ENCODE data around the gene NDUFA13.

Gene NDUFA13

DNA sequence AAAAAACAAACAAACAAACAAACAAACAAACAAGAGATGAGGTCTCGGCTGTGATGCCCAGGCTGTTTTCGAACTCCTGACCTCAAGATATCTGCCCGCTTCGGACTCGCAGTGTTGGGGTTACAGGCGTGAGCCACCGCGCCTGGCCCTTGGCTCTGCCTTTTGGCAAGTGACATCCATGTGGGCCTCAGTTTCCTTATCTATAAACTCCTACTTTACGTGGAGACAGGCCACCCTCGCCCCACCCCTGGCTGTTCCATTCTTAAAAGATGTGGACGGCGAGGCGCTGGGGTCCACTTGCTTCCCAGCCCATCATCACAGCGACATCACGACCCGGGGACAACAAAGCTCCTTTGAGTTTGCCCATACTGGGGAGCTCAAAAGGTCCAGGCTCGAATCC lies 2.3 kb upstream of the NDUFA13 start:
- DNase-seq: no peak

DNA sequence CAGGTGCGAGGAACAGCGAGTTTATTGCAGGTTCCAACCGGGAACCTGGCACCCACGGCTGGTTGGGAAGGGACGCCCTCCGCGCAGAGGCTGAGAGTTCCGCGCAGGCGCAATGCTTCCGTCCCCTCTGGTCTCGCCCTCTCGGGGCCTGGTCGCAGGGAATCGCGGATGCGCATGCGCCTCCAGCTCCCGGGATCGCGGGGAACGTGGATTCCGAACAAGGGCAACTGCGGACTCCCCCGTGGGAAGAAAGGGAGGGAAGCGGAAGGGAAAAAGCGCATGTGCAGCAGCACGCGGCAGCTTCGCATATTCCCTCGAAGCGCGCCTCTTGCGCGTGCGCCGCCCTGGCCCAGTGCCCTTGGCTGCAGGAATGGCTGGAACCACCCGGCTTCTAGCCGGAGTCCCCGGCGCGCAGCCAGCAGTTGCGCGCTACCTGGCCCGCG lies 1.8 kb upstream of the NDUFA13 start:
- DNase-seq: no peak

DNA sequence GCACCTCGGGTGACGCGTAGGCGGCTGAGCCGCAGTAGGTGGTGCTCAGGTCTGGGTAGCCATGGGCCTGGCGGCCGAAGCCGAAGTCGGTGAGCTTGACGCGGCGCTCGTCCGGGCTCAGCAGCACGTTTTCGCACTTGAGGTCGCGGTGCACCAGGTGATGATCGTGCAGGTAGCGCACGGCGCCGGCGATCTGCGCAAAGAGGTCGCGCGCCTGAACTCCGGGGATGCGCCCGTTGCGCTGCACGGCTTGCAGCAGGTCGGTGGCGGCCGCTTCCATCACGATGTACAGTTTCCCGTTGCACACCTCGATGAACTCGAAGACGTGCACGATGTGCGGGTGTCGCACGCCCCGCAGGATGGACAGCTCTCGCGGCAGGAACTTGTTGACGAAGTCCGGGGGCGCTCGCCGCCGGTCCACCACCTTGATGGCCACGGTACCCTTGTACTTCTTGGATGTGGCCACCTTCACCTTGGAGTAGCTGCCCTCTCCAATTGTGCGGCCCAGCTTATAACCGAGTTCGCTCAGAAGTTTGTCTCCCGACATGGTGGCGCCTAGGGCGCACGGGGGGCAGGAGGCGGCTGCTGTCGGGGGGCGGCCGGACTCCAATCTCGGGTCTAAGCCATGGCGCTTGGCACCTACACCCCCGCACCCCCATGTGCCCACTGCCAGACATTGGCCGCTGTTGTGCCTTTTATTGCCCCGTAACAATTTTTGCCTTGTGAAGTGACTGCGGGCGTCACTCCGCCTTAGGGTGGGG lies 964 bp upstream of the NDUFA13 start, which contains the start of gene TSSK6:
Gene TSSK6, minus strand, starts transcription at position 668 of the 761 bp plus-strand sequence. Its CDS starts 121 bp downstream, at position 547.
- no peak for DNase-seq

DNA sequence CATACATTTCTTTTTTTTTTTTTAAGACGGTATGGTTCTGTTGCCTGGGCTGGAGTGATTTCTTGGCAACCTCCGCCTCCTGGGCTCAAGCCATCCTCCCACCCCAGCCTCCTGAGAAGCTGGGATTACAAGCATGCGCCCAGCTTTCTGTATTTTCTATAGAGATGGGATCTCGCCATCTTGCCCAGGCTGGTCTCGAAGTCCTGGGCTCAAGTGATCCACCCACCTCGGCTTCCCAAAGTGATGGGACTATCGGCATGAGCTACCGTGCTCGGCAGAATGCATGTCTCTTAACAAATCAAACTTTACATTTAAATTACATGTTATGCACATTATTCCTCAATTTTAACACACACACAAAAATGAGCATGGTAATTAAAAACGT lies 1.2 kb downstream of the NDUFA13 start:
- no peak for DNase-seq

DNA sequence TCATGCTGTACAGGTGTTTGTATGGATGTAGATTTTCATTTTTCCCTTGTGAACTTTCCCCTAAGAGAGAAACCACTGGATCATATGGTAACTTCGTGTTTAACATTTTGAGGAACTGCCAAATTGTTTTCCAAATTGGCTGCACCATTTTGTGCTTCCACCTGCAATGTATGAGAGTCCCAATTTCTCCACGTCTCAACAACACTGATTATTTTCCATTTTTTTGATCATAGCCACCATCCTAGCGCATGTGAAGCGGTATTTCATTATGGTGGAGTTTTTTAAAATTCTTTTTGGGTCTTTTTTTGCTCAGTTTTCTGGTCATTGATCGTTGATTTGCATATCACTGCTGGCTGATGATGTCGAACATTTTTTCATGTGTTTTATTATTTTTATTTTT lies 5.0 kb downstream of the NDUFA13 start:
- DNase-seq: no peak

DNA sequence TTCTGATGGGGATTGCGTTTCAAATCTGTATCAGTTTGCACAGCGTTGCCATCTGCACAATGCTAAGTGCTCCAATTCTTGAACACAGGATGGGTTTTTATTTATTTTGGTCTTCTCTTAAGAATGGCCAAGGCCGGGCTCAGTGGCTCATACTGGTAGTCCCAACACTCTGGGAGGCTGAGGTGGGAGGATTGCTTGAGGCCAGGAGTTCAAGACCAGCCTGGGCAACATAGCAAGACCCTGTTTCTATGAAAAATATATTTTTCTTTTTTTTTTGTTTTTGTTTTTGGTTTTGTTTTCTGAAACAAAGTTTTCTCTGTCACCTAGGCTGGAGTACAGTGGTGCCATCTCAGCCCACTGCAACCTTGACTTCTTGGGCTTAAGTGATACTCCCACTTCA lies 7.2 kb downstream of the NDUFA13 start:
- DNase-seq: no peak

DNA sequence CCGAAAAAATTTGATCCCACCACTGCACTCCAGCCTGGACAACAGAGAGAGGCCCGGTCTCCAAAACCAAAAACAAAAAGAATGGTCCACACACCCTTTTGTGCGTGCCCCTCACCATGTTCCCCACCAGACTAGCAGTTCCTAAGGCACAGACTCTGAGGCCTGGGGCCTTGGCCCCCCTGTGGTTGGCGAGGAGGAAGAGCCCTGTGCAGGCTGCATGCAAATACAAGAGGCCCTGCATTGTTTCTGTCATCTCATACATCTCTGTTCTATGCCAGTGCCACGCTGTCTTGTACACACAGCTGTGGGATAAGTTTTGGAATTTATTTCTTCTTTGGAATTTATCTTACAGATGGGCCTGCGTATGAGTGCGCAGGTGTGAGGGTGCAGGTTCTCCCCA lies 8.0 kb downstream of the NDUFA13 start:
- no peak for DNase-seq

DNA sequence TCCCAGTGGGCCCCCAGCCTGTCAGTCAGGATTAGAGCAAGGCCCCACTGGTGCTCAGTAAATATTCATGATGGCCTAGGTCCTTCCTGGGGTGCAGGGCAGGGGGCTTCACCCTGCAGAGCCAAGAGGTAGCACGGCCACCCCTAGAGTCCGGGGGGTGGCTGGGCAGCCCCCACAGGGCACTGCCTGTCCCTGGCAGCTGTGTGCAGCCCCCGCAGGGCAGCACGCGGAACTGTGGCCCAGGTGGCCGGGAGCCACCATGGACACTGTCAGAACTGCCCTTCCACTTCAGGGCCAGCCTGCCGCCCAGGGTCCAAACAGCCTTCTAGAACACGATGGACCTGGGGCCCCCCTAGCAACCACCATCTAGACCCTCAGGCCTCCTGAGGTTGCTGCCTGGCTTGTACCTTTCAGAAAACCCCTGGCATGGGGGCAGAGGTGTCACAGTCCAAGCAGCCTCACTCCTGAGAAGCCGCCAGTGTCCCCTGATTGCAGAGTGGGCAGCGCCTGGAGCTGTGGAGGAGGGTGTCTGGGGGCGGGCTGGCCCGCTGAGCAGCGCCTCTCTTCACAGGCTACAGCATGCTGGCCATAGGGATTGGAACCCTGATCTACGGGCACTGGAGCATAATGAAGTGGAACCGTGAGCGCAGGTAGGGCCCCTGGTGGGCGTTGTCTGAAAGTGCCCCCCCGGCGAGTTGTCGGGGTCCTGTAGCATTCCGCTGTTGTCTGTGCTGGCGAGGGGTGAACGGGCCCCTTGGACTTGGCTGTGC lies 9.8 kb downstream of the NDUFA13 start:
- DNase-seq: no peak

DNA sequence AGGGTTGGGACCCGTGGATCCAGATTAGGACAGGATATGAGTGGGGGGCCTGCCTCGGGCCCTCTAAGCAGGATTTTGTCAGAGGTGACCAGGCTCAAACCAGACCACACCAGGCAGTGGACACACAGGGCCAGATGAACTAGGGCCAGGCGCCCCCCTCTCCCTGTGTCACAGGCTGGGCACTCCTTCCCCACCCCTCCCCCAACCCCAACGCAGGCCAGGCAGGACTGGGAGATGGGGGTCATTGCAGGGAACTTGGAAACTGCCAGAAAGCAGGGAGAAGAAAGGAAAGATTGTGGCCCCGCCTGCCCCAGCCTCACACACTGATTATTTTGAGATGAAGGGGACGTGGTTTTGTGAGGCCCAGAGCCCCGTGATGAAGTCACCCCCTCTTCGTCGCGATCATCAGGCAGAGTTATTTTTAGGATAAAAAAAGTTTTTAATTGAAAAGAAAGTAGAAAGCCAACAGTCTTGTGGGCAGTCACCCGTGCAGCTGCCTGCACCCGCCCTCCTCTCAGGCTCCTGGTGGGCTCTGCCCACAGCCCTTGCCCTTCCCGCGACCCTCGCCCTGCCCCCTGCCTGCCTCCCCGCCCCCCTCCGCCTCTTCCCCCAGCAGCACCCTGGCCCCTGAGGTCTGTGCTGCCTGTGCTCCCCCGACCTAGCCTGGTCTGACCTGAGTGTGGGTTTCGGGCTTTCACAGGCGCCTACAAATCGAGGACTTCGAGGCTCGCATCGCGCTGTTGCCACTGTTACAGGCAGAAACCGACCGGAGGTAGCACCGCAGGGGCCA lies 10.8 kb downstream of the NDUFA13 start:
- DNase-seq: no peak

DNA sequence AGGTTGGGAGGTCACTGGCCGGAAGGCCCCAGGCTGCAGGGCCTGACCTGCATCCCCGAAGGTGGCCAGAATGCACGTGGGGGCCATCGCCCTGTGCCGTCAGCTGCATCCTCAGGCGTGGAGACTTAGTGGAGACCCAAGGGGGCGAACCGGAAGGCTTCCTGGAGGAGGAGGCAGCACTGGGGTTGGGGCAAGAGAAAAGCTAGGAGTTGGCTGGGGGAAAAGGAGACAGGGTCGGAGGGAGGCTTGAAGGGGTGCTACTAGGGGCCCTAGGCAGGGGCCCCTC lies 11.3 kb downstream of the NDUFA13 start:
- DNase-seq: no peak

DNA sequence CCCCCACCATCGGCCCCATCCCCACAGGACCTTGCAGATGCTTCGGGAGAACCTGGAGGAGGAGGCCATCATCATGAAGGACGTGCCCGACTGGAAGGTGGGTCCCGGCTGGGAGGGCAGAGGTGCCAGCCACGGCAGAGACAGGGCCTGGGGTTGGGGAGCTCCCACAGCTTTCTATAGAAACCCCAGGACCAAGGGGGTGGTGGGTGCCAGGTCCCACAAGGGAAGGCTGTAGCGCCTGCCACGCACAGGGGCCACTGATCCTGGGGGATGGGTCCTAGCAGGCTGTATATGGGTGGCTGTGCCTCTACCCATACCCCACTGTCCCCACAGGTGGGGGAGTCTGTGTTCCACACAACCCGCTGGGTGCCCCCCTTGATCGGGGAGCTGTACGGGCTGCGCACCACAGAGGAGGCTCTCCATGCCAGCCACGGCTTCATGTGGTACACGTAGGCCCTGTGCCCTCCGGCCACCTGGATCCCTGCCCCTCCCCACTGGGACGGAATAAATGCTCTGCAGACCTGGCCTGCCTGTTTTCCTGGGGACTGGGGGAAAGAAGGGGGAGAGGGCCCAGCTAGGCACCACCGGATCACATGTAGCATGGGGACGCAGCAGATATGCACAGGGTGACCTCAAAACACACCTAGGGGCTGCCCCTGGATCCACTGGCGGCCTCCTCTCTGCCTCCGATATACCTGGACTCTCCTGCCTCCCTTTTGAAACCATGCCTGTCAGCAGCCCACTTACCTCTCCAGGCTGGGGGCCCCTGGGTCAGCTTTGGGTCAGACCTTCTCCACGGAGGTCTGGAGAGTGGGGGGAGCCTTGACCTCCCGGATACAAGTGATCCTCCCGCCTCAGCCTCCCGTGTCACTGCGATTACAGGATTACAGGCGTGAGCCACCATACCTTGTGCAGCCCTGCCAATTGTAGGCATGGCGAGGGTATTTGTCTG lies 11.9 kb downstream of the NDUFA13 start:
- no peak for DNase-seq

DNA sequence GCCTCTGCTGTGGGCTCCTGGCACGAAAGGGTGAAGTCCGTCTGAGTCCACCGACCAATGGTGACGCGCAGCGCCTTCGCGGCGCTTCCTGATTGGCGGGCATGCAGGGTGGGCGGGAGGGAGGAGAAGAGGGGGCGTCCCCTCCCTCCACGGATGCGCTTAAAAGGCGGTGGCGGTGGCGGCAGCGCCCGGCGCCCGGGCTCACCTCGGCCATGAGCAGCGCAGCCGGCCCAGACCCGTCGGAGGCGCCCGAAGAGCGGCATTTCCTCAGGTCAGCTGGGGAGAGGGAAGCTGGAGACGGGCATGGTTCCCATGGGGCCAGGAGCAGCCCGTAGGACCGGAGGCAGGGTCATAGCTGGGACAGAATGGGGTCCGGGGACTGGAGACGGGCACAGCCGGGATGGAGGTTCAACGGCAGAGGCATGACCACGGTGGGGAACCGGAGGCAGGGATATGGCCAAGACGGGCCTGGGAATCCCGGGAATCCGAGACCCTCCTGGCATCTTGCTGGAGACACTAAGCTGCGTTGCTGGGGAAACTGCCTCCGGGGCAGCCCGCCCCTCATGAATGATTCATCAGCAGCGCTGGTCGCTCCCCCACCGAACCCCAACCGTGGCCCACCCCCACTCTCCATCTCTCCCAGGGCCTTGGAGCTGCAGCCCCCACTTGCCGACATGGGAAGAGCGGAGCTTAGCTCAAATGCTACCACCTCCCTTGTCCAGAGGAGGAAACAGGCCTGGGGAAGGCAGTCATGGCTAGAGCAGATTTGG lies 12.9 kb downstream of the NDUFA13 start, which contains the start of gene YJEFN3:
Gene YJEFN3, plus strand, starts transcription at position 191 of the 770 bp plus-strand sequence. Its CDS starts 22 bp downstream, at position 213.
- DNase-seq: no peak

DNA sequence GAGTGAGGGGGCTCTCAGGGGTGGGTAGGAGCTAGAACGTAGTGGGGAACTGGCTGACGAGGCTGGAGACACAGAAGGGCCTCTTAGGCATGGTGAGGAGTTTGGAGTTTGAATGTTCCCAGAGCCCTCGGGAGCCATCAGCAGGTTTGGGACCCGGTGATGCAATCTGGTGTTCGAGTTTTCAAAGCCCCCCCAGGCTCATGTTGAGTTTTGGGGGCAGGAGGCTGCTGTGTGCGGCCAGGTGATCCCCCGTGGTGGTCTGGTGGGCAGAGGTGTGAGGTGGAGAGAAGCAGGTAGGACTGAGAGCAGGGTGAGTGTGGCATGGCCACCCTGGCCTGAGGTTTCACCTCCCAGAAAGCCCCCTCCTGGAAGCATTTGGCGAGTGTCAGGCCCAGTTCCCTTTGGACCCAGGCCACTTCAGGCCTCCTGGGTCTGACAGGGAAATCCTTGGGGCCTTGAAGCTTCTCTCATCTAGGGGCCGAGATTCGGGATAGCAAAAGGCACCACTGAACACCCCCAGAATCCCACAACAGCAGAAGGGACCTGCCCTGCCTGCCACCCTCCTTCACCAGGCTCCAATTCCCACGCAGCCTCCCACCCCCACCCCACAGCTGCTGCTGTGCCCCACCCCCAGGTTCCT lies 13.9 kb downstream of the NDUFA13 start:
- no peak for DNase-seq

DNA sequence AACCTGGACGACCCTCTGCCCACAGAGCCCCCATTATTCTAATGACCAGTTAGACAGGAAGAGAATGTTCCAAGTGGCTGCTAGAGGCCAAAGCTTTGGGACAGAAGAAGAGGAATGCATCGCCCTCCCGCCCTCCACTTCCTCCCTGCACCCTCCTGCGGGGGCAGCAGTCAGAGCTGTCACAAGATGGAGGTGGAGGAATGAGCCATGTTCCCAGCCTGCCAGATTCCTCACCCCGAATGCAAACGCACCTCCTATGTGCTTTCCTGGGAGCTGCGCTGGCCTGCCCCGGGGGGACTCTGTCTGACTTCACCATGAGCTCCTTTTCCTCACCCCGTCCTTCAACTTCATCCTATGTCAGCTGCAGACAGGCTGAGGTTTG lies 14.4 kb downstream of the NDUFA13 start:
- DNase-seq: no peak

DNA sequence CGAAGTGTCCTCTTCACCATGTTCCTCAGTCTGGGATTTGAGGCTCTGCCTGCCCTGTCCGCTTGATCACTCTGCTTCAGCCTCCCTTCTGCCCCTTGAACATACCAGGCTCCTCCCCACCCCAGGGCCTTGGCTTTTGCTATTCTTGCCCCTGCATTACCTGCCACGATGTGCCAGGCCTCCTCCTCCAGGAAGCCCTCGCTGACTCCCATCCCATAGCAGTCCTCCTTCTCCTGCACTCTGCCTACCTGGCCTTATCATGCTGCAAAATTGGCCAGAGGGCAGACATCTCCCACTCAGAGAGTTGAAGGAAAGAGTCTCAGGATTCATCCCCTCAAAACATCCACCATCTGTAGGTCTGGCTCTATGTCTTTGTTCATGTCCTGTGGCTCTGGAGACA lies 14.9 kb downstream of the NDUFA13 start:
- DNase-seq: no peak

DNA sequence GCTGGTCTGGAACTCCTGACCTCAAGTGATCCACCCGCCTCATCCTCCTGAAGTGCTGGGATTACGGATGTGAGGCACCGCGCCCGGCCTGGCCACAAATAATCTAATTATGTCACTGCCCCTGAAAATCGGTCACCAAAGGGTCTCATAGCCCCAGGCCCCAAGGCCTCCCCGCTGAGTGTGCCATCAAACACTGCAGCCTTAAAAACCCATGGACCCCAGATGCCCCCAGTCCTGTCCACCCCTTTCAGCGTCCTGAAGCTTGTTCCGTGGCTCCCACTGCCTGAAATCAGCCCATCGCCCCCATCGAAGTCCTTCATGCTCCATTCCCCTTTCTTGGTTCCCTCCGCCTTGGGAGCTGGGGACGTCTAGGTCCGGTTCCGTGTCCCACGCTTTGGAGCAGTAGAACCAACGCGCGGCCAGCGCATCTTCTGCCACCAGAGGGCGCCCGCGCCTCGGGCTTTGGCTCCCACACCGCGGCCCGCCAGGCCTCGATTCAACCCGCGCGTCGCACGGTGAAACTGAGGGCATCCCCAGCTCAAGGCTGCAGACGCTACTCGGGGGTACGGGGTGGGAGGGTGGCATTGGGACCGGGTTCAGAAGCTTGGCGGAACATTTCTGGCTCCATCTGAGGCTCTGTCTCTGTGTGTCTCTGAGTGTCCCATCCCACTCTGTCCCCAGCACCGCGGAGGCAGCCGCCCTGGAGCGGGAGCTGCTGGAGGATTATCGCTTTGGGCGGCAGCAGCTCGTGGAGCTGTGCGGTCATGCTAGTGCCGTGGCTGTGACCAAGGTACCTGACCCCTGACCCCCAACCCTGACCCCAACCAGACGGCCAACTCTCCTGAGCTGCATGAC lies 16.2 kb downstream of the NDUFA13 start:
- peak; percentile 90 to 95 for DNase-seq

DNA sequence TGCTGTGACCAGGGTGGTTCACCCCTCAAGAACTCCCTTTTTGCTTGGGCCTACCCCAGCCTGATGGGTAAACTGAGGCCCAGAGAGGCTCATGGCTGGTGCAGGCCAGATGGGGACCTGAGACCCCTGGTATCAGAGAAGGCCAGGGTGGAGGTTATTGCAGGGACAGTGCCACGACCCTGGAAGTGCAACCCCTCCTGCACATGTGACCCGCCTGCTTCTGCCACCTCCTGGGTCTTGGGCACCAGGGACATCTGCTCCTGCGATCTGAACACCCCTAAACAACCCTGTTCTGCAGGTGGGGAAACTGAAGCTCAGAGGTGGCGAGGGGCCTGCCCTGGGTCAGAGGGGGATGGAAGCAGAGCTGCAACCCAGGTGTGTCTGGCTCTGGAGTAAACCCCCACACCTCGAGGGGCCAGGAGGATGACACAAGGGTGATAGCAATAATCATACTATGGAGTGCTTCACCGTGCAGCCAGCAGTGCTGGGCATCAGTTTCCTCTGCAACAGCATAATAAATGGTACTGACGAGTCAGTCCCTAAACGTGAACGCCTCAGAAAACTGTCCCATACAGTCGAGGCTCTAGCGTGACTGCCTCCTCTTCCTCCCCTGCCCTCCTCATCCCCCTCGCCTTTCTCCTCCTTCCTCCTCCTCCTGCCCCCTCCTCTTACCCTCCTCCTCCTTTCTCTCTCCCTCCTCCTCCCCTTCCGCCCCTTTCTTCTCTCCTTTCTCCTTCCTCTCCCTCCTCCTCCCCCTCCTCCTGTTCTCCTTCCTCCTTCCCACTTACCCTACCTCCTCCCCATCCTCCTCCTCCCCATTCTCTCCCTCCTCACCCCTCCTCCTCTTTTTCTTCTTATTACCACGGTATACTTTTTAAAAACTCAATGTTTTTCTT lies 17.0 kb downstream of the NDUFA13 start:
- no peak for DNase-seq

DNA sequence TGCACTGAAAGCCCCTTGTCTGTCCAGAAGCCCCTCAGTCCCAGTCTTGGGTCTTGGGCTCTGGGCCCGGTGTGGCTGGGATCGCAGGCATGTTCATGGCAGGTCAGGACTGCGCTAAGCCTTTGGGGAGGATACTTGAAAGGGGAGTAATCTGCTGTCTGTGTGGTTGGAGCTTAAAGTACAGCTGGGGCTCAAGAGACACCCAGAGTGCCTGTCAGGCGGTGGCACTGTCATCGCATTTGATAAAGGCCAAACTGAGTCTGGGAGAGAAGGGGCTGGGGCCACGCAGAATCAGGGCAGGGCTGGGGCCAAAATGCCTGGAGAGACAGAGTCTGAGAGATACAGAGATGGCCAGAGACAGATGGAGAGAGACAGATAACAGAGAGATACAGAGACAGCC lies 17.8 kb downstream of the NDUFA13 start:
- DNase-seq: no peak

All from stimulated activated CD4-positive, alpha-beta T cell treated with anti-CD3 and anti-CD28 coated beads, Interleukin-2, amount 100 ng/mL, for 48 hours (primary cell).